Measurements from ENCODE around the gene IBA57. TPM values are rescaled to one million over a fixed set of nuclear protein-coding genes. Genes with fewer than 3 reads are reported as not detected.

IBA57 gene
- total and polyA plus RNA-seq, 2 of the 8 experiments (the other 6 are each of a cell fraction or from before 2014, with no cell fraction given), result 2.6 to 5.9 TPM

DNA sequence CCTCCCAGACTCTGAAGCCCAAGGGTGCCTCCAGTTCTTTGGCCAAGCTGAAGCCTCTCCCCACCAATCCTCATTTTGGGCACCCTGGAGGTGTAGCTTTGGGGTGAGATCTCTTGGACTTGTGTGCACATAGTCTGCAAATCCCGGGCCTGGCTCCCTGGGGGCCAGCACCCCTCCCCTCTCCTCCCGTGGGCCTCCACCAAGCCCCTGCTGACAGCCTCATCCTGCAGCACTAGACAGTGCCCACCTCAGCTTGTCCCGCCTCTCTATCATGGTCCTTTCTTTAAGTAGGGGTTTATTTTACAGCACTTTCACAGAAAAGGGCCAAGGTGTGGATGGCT is 12.7 kb upstream of the IBA57 start (continued):
- TF ChIP-seq, protein P1, sequence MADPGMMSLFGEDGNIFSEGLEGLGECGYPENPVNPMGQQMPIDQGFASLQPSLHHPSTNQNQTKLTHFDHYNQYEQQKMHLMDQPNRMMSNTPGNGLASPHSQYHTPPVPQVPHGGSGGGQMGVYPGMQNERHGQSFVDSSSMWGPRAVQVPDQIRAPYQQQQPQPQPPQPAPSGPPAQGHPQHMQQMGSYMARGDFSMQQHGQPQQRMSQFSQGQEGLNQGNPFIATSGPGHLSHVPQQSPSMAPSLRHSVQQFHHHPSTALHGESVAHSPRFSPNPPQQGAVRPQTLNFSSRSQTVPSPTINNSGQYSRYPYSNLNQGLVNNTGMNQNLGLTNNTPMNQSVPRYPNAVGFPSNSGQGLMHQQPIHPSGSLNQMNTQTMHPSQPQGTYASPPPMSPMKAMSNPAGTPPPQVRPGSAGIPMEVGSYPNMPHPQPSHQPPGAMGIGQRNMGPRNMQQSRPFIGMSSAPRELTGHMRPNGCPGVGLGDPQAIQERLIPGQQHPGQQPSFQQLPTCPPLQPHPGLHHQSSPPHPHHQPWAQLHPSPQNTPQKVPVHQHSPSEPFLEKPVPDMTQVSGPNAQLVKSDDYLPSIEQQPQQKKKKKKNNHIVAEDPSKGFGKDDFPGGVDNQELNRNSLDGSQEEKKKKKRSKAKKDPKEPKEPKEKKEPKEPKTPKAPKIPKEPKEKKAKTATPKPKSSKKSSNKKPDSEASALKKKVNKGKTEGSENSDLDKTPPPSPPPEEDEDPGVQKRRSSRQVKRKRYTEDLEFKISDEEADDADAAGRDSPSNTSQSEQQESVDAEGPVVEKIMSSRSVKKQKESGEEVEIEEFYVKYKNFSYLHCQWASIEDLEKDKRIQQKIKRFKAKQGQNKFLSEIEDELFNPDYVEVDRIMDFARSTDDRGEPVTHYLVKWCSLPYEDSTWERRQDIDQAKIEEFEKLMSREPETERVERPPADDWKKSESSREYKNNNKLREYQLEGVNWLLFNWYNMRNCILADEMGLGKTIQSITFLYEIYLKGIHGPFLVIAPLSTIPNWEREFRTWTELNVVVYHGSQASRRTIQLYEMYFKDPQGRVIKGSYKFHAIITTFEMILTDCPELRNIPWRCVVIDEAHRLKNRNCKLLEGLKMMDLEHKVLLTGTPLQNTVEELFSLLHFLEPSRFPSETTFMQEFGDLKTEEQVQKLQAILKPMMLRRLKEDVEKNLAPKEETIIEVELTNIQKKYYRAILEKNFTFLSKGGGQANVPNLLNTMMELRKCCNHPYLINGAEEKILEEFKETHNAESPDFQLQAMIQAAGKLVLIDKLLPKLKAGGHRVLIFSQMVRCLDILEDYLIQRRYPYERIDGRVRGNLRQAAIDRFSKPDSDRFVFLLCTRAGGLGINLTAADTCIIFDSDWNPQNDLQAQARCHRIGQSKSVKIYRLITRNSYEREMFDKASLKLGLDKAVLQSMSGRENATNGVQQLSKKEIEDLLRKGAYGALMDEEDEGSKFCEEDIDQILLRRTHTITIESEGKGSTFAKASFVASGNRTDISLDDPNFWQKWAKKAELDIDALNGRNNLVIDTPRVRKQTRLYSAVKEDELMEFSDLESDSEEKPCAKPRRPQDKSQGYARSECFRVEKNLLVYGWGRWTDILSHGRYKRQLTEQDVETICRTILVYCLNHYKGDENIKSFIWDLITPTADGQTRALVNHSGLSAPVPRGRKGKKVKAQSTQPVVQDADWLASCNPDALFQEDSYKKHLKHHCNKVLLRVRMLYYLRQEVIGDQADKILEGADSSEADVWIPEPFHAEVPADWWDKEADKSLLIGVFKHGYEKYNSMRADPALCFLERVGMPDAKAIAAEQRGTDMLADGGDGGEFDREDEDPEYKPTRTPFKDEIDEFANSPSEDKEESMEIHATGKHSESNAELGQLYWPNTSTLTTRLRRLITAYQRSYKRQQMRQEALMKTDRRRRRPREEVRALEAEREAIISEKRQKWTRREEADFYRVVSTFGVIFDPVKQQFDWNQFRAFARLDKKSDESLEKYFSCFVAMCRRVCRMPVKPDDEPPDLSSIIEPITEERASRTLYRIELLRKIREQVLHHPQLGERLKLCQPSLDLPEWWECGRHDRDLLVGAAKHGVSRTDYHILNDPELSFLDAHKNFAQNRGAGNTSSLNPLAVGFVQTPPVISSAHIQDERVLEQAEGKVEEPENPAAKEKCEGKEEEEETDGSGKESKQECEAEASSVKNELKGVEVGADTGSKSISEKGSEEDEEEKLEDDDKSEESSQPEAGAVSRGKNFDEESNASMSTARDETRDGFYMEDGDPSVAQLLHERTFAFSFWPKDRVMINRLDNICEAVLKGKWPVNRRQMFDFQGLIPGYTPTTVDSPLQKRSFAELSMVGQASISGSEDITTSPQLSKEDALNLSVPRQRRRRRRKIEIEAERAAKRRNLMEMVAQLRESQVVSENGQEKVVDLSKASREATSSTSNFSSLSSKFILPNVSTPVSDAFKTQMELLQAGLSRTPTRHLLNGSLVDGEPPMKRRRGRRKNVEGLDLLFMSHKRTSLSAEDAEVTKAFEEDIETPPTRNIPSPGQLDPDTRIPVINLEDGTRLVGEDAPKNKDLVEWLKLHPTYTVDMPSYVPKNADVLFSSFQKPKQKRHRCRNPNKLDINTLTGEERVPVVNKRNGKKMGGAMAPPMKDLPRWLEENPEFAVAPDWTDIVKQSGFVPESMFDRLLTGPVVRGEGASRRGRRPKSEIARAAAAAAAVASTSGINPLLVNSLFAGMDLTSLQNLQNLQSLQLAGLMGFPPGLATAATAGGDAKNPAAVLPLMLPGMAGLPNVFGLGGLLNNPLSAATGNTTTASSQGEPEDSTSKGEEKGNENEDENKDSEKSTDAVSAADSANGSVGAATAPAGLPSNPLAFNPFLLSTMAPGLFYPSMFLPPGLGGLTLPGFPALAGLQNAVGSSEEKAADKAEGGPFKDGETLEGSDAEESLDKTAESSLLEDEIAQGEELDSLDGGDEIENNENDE (IDR thresholded peaks at IDR 0.05; ENCODE audit: insufficient replicate concordance, low read length), result no peak
- TF ChIP-seq JUN (IDR thresholded peaks at IDR 0.05; ENCODE audit: low read depth, low read length), result no peak
- no peak for TF ChIP-seq EZH2 (IDR thresholded peaks at IDR 0.05; ENCODE audit: low read depth, low read length, severe bottlenecking)
- no peak for TF ChIP-seq EP300 (IDR thresholded peaks at IDR 0.05; ENCODE audit: borderline replicate concordance in 1 of 2, low read depth in 2 of 2, low read length in 2 of 2)
- no peak for TF ChIP-seq RBBP5 (IDR thresholded peaks at IDR 0.05; ENCODE audit: borderline replicate concordance, low read depth, low read length)
- TF ChIP-seq CHD1 (IDR thresholded peaks at IDR 0.05; ENCODE audit: low read depth, low read length), result no peak
